Kidney epithelial cell (primary cell): ENCODE data around the gene NXPH1. TPM values are rescaled to one million over a fixed set of nuclear protein-coding genes. Genes with fewer than 3 reads are reported as not detected.

Source experiments
- DNase-seq: peaks from one replicate; pipeline ENCODE4 v3.0.0-alpha.2; 2010; ENCODE audit warnings: low read depth
- H3K27me3 ChIP-seq: 2 replicates; pipeline ENCODE4 v1.6.0; 2011; ENCODE audit warnings: low read length; ENCODE audit not compliant: control insufficient read depth, insufficient read depth
- H3K36me3 ChIP-seq: 2 replicates; pipeline ENCODE4 v1.5.1; 2011; ENCODE audit warnings: low read length; ENCODE audit not compliant: control insufficient read depth, insufficient read depth
- H3K4me3 ChIP-seq: 2 replicates; pipeline ENCODE4 v1.5.1; 2011; ENCODE audit warnings: low read depth, mild to moderate bottlenecking, control low read depth, low read length
- total RNA-seq: library from RNA; depleted of rRNA; stranded (reverse); fragments of >200 nt; gene quantifications from 2 replicates; pipeline ENCODE4 v1.2.3, GENCODE V29; 2015
- TF ChIP-seq, protein P1 (sequence below): IDR thresholded peaks from 2 replicates; pipeline ENCODE4 v1.5.1; 2011; ENCODE audit warnings: mild to moderate bottlenecking, moderate library complexity, low read length, control low read depth, inconsistent platforms; ENCODE audit not compliant: insufficient read depth, poor library complexity, severe bottlenecking

NXPH1 gene
- total RNA-seq, 1 donor from 2014 or later = not detected

DNA sequence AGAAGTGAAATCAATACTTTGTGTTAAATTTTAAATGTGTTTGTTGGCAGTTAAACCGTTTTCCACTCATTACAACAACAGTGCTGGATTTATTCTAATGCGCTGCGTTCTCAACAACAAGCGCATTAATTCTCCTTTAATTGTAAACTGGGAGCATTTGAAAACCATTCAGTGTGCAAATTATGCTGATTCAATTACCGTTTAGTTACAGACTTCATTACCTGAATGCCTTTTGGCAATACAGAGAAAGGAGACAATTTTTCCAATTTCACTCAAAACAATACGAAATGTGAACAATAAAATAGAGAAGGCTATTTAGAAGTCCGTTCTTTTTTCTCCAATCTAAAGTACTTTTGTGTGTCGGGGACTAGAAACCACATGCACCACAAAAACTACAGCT is 4.2 kb downstream of the NXPH1 start:
- no peak overlapping the region for H3K4me3 ChIP-seq
- H3K36me3 ChIP-seq = no peaks in the 10 kb centered on the region
- DNase-seq = no peak
- H3K27me3 ChIP-seq = peaks cover 90% of the 10 kb centered on the region
- TF ChIP-seq, protein P1, sequence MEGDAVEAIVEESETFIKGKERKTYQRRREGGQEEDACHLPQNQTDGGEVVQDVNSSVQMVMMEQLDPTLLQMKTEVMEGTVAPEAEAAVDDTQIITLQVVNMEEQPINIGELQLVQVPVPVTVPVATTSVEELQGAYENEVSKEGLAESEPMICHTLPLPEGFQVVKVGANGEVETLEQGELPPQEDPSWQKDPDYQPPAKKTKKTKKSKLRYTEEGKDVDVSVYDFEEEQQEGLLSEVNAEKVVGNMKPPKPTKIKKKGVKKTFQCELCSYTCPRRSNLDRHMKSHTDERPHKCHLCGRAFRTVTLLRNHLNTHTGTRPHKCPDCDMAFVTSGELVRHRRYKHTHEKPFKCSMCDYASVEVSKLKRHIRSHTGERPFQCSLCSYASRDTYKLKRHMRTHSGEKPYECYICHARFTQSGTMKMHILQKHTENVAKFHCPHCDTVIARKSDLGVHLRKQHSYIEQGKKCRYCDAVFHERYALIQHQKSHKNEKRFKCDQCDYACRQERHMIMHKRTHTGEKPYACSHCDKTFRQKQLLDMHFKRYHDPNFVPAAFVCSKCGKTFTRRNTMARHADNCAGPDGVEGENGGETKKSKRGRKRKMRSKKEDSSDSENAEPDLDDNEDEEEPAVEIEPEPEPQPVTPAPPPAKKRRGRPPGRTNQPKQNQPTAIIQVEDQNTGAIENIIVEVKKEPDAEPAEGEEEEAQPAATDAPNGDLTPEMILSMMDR = no peak

DNA sequence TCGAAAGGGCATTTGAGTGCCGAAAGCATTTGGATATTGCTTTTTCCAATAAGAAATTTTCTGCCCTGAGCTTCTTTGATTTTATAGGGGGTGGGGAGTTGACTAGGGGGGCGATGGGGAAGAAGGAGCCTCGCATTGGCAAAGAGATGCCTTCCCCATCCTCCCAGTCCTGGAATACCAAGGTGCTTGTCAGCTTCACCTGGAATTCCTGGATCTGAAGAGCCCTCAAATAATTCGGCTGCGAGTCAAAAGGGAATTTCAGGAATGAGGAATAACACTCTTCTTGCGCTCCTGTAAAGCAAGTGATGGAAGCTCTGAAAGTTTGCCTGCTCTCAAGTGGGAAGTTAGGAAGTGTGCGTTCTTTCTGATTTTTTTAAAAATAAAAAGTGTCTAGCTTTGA is 7.3 kb downstream of the NXPH1 start:
- DNase-seq = no peak
- TF ChIP-seq, protein P1 = no peak
- no peak overlapping the region for H3K4me3 ChIP-seq
- H3K36me3 ChIP-seq = no peaks in the 10 kb centered on the region
- peaks cover 79% of the 10 kb centered on the region for H3K27me3 ChIP-seq

DNA sequence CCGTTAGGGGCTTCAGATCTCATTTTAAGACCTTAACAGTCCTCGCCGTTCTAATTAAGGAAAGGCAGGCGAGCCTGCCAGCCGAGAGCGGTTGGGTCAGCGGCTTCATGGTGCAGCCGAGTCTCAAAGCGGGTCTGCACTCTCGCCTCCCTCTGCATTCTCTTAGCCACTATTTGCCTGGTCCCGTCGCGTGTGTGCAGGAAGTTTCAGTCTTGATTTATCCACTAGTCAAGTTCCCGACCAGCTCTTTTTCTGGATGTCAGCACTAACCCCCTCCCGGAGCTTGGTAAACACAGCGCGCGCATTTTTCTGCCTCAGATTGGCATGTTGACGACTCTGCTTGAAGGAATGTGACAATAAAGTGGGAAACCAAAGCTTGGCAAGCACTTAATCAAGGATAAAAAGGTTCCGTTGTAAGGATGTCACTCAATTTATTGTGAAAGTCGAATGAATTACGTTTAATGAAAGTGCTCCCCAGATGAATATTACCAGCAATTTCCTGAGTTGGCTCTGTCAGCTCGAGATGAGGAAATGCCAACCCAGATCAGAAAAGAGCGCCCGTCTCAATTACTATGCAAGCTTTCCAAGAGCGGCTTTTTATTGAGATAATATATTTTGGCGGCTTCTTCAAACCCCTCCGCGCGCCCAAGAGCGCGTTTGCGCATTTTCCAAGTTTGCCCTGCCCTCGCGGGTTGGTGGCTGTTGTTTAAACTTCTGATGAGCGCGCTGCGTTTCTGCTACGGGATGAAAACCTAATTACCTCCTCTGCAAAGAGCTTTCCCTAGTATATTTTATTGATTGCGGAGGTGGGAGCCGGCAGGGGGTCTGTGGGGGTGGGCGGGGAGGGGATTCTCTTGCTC is 7.9 kb downstream of the NXPH1 start:
- H3K36me3 ChIP-seq = no peaks in the 10 kb centered on the region

DNA sequence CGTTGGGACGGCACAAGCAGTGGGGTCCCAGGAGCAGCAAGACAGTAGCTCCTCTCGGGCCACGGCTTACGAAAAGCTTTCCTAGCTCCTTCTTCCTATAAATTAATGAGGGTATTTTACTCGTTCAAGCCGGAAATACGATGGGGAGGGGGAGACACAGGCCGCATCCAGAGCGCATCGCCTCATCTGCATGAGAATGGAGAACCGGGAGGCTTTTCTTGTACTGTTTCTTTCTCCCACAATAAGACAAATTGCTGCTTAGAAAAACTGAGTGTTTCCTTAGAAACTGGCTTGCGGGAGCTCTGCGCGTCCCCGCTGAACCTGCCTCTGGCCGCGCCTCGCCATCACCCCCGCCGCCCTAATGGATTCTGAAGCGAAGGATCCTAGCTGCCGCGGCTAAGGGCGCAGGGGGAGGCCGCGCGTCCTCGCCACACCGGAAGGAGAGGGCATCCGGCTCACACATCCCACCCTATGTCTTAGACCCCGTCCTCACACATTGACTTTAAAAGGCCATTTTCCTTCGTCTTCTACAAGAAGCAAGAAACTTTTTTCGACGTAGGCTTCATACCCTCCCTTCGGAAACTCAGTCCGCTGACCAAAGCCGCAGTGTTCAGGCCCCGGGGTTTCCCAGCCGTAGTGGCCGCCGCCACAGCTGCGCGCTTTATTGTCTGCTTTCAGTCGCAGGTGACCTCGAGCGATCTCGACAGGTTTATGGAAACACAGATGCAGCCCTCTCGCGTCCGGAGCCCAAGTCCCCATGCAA is 8.8 kb downstream of the NXPH1 start:
- Histone ChIP-seq H3K4me3 (no peak overlapping the region), H3K36me3 (no peaks in the 10 kb centered on the region), H3K27me3 (peaks cover 63% of the 10 kb centered on the region)
- no peak for DNase-seq
- TF ChIP-seq, protein P1 = no peak

More for the DNA sequence above, 7.9 kb downstream of the NXPH1 start:
- no peak for DNase-seq
- TF ChIP-seq, protein P1 = no peak
- H3K4me3 ChIP-seq = no peak overlapping the region
- peaks cover 72% of the 10 kb centered on the region for H3K27me3 ChIP-seq

DNA sequence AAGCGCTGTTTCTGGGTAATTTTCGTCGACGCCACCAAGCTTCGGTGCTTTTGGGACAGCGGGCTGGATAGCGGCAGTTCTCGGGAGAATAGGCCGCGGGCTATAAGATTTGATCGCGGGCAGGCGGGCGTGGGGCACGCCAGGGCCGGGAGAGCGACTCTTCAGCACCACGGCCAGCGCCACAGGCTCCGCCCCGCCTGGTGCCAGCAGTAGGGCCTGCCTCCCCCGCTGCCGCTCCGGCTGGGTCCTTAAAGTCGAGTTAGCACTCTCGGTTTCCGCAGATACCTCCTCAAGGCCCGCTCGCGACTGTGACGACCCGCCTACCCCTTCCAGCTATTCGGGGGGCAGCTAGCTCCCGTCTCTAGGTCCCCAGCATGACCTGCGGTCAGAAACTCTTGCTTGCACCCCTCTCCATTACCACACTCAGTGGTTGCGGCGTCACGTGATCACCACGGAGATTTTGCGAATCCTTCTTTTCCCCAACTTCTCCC is 9.4 kb downstream of the NXPH1 start:
- Histone ChIP-seq H3K27me3 (peaks cover 57% of the 10 kb centered on the region), H3K36me3 (no peaks in the 10 kb centered on the region), H3K4me3 (no peak overlapping the region)
- TF ChIP-seq, protein P1 = no peak
- peak; percentile 21 for DNase-seq
